ENCODE measurements around the gene DEFB119.

GRCh38 chr20:31415653-31416052 is 25.3 kb upstream of the DEFB119 start:
- TF ChIP-seq CTCF (IDR thresholded peaks at IDR 0.05; ENCODE audit: poor library complexity): no peak
- no peak for TF ChIP-seq EZH2 (IDR thresholded peaks at IDR 0.05; ENCODE audit: borderline replicate concordance)
- no peak for TF ChIP-seq EZH2phosphoT487 (IDR thresholded peaks at IDR 0.05; ENCODE audit: low read depth, severe bottlenecking, unreplicated experiment)
